ENCODE data around the gene SPRED1. TPM values are rescaled to one million over a fixed set of nuclear protein-coding genes. Genes with fewer than 3 reads are reported as not detected.
A peak's percentile ranks its signal among the peaks of the same experiment; 100 is the strongest.

SPRED1 gene
- total and polyA plus RNA-seq, 9 of the 15 experiments (the other 6 are each of a cell fraction or from before 2014, with no cell fraction given), result 2.8 to 17.4 (median 7.9) TPM

DNA sequence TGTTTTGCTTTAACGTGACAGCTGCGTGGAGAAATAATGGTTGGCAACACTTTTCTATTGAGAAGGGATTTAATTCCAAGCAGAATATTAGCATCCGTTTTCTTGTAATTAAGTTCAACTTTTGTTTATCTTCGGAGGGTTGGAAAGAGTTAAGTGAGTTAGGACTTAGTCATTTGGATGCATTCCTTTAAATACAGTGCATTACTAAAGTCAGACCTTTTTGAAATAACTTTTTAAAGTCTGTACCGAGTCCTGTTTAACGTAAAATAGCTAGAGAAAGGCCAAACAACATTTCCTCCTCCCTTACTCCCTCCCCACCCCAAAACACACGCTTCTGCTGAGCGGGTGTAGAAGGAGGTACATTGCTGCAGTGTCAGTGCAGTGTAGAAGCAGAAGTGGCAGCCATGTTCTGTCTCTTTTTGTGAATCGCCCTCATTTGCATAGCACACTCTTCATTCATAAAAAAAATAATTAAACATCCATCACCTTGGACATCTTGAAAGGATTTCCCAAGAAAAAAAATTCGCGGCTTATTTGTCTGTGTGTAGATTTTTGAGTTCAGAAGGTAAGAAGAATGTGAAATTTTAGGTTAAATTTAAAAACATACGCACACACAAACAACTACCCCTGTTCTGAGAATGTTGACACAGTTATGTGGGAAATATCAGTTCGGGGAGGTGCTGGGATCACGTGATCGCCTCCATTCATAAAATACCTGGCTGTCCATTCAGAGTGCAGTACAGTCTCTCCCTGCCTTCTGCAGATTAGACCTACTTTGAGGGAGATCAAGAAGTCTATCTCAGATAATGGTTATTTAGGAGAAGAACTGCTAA is 1.6 kb downstream of the SPRED1 start (continued):
- TF ChIP-seq, protein P1, sequence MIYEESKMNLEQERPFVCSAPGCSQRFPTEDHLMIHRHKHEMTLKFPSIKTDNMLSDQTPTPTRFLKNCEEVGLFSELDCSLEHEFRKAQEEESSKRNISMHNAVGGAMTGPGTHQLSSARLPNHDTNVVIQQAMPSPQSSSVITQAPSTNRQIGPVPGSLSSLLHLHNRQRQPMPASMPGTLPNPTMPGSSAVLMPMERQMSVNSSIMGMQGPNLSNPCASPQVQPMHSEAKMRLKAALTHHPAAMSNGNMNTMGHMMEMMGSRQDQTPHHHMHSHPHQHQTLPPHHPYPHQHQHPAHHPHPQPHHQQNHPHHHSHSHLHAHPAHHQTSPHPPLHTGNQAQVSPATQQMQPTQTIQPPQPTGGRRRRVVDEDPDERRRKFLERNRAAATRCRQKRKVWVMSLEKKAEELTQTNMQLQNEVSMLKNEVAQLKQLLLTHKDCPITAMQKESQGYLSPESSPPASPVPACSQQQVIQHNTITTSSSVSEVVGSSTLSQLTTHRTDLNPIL (CRISPR knock-in tag; IDR thresholded peaks at IDR 0.05), result no peak
- TF ChIP-seq HMG20B (CRISPR knock-in tag; IDR thresholded peaks at IDR 0.05) (no peak), HDAC2 (IDR thresholded peaks at IDR 0.05) (no peak), MECOM (CRISPR knock-in tag; IDR thresholded peaks at IDR 0.05) (0 out of 2 replicates have a peak, but pooled peaks have one; percentile 50), KLF13 (tag; IDR thresholded peaks at IDR 0.05; ENCODE audit: borderline replicate concordance, low read depth) (no peak), HEY1 (CRISPR knock-in tag; IDR thresholded peaks at IDR 0.05; ENCODE audit: borderline replicate concordance) (no peak), HNRNPL (IDR thresholded peaks at IDR 0.05; ENCODE audit: low read depth, low read length) (no peak), NFATC3 (IDR thresholded peaks at IDR 0.05) (no peak), MBD2 (IDR thresholded peaks at IDR 0.05; ENCODE audit: borderline replicate concordance, low read depth) (no peak), TEAD1 (CRISPR knock-in tag; IDR thresholded peaks at IDR 0.05) (peak in 1 of 2 experiments; percentile 31; a peak in 1 of 4 replicates), EP400 (IDR thresholded peaks at IDR 0.05) (peak; percentile 55), ZNF354B (CRISPR knock-in tag; IDR thresholded peaks at IDR 0.05) (no peak), ATF1 (CRISPR knock-in tag; IDR thresholded peaks at IDR 0.05) (no peak), ATF1 (tag; IDR thresholded peaks at IDR 0.05) (no peak; the same call in 1 of the 2 replicates), EGR1 (conservative IDR thresholded peaks at IDR 0.05) (no peak), CC2D1A (IDR thresholded peaks at IDR 0.05) (no peak), RUNX1 (IDR thresholded peaks at IDR 0.05; ENCODE audit: low read depth) (no peak), NFXL1 (CRISPR knock-in tag; IDR thresholded peaks at IDR 0.05) (no peak), PHB2 (IDR thresholded peaks at IDR 0.05; ENCODE audit: low read depth) (no peak), SETDB1 (IDR thresholded peaks at IDR 0.05; ENCODE audit: low read length) (no peak), WHSC1 (IDR thresholded peaks at IDR 0.05; ENCODE audit: low read length) (no peak), ETV5 (CRISPR knock-in tag; IDR thresholded peaks at IDR 0.05; ENCODE audit: low read depth) (0 out of 2 replicates have a peak, but pooled peaks have one; percentile 24), E2F3 (CRISPR knock-in tag; IDR thresholded peaks at IDR 0.05) (no peak), HCFC1 (IDR thresholded peaks at IDR 0.05; ENCODE audit: low read depth, low read length) (no peak), ZNF75A (CRISPR knock-in tag; IDR thresholded peaks at IDR 0.05) (no peak), ERF (CRISPR knock-in tag; IDR thresholded peaks at IDR 0.05) (no peak), GABPB1 (CRISPR knock-in tag; IDR thresholded peaks at IDR 0.05) (no peak)
- TF ChIP-seq, protein P2, sequence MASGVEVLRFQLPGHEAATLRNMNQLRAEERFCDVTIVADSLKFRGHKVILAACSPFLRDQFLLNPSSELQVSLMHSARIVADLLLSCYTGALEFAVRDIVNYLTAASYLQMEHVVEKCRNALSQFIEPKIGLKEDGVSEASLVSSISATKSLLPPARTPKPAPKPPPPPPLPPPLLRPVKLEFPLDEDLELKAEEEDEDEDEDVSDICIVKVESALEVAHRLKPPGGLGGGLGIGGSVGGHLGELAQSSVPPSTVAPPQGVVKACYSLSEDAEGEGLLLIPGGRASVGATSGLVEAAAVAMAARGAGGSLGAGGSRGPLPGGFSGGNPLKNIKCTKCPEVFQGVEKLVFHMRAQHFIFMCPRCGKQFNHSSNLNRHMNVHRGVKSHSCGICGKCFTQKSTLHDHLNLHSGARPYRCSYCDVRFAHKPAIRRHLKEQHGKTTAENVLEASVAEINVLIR (CRISPR knock-in tag; IDR thresholded peaks at IDR 0.05), result no peak
- TF ChIP-seq, protein P3, sequence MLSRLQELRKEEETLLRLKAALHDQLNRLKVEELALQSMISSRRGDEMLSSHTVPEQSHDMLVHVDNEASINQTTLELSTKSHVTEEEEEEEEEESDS (CRISPR knock-in tag; IDR thresholded peaks at IDR 0.05), result no peak
